Measurements from ENCODE around the gene MOV10.

Gene MOV10

DNA sequence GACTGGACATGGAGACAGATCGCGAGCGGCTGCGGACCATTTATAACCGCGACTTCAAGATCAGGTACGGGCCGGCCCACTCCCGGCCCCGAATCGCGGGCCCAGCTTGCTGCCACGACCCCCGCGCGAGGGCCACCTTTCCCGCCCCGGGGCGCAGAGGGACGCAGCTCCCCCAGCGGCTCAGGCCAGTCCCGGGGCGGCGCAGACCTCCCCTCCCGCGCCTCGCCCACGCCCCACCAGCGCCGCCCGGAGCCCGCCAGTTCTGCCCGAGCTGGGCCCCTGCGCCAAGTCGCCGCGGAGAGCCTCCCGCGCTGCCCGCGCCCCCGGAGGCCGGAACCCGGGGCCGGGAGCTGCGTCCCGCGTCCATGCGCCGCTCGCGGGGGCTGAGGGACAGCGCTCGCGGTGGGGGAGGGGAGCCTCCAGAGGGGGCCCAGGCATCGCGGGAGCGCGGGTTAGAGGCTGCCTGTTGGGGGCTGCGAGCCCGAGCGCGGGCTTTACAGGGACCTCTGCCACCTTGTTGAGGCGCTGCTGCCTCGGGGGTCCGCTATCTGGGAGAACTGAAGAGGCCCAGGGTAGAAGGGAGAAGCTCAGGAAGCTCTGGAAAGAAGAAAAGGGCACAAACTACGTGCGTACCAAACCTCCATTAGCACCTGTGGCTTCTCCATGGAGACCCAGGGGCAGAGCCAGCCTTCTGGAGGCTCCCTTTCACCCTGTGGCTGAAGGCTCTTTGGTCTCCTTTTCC is 698 bp downstream of the MOV10 start:
- peak in 45 of 56 donors; percentile 24 to 81 (median 63) for DNase-seq

GRCh38 chr1:112675728-112676381 is 1.4 kb downstream of the MOV10 start:
- no peak for DNase-seq

- no peak for DNase-seq
Observed at GRCh38 chr1:112676543-112676942, 2.1 kb downstream of the MOV10 start.

- no peak for DNase-seq
Observed at GRCh38 chr1:112677501-112677900, 3.0 kb downstream of the MOV10 start.

DNA sequence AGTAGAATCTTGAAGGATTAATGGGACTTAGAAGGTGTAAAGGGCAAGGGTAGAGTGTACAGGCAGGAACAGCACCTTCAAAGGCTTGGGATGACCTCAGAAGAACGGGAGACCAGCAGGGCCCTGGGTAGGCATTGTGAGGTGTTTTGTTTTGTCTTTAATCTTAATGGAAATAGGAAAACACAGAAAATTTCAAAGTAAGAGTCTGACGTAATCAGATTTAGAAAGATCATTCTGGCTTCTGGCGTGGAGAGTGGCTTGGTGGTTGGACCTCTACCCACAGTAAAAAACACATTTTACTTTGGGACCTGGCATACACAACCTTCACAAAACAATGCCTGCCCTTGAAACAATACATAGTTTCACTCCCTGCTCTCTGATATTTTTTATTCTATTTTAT is 4.1 kb downstream of the MOV10 start:
- no peak for DNase-seq

DNA sequence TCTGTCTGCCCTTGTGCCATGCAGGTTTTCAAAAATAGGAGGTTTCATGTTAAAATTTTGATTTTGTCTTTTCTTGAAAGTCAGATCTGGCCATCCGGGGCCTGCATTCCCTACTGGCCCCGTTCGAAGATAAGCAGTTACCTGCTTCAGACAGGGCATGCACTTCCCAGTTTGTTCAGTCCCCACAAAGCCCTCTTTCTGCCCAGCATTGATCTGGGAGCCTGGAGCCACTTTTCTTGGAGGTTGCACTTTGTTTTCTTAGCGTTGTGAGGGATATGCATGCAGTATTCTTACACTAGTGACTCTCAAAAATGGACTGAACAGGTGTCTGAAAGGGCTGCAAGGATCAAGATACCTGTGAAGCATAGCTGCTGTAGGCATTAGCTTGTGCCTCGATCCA is 11.5 kb downstream of the MOV10 start:
- DNase-seq, result no peak

- no peak for DNase-seq
Observed at GRCh38 chr1:112686417-112686816, 12.0 kb downstream of the MOV10 start.

DNA sequence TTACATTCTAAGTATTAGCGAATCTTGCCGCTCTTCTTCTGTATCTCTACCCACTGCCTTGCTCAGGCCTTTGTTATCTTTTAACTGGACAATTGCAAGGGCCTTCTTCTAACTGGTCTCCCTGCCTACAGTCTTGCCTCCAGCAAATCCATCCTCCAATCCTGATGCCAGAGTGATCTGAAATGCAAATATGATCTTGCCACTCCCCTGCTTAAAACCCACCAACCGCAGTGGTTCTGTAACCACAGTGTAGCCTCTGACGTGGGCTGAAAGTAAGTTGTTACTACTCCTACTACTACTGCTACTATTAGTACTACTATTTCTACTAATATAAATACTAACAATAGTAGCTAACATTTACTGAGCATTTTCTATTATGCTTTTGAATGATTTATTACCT is 12.4 kb downstream of the MOV10 start:
- DNase-seq, result no peak

- no peak for DNase-seq
Observed at GRCh38 chr1:112687361-112687760, 12.9 kb downstream of the MOV10 start.

DNA sequence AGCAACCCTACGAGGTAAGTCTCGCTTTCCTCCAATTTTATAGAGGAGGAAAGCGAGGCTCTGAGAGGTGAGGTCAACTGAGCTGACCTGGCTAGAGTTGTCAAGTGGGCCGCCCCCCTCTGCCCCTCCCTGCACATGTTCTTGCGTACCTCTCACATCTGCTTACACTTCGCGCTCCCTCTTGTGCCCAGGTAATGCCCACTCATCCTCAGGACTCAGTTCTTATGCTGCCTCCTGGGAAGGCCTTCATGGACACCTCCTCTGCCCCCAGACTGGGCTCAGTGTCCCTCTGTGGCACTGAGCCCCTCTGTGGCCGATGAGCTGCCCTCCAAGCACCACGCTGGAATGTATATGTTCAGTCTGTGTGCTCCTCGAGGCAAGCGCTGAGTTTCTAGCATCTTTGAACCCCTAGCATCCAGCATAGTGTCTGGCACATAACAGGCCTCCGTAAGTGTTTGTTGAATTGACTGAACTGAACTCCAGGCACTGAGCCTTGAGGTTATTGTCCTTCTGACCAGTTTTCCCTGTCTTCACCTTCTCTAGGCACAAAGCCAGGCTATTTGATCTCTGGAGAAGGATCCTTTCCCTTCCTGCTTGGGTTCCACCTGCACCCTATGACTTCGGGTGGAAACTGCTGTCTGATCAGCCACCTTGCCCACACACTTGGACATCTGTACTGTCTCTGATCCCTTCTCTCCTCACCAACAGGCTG is 13.5 kb downstream of the MOV10 start:
- DNase-seq, result no peak

DNA sequence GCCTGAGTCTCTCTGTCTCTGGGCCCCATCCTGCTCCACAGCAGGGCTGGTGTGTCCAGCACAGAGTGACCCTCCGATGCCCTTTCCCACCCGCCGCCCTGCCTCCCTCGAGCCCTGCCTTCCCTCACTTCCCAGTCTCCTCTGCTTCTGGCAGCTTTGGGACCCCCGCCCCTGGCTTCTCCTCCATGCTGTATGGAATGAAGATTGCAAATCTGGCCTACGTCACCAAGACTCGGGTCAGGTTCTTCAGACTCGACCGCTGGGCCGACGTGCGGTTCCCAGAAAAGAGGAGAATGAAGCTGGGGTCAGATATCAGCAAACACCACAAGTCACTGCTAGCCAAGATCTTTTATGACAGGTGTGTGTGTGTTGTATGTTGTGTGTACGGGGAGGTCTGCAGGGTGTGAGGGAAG is 14.3 kb downstream of the MOV10 start:
- DNase-seq, result no peak

DNA sequence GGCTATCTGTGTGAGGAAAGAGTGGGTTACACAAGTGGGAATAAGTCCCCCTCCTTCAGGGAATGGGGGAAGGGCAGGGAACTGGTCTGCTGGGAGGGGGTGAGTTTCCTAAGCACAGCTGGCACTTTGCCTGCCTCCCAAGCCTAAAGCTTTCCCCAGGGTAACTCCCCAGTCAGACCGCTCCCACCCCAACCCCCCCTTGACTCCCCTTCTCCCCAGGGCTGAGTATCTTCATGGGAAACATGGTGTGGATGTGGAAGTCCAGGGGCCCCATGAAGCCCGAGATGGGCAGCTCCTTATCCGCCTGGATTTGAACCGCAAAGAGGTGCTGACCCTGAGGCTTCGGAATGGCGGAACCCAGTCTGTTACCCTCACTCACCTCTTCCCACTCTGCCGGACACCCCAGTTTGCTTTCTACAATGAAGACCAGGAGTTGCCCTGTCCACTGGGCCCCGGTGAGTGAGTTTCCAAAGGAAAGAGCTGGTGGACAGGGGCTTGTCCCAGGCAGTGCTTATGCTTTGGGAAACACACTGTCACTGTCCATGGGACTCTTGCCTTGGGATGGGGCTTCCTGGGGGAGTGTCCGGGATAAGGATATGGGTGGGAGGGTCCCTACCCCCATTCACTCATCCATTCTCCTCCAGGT is 14.9 kb downstream of the MOV10 start:
- DNase-seq, result no peak

GRCh38 chr1:112689842-112690237 is 15.4 kb downstream of the MOV10 start:
- no peak for DNase-seq

- DNase-seq, result no peak
Observed at GRCh38 chr1:112692681-112693080, 18.2 kb downstream of the MOV10 start.

GRCh38 chr1:112693821-112694220 is 19.4 kb downstream of the MOV10 start:
- no peak for DNase-seq

GRCh38 chr1:112694363-112694929 is 20.0 kb downstream of the MOV10 start:
- DNase-seq, result no peak

DNA sequence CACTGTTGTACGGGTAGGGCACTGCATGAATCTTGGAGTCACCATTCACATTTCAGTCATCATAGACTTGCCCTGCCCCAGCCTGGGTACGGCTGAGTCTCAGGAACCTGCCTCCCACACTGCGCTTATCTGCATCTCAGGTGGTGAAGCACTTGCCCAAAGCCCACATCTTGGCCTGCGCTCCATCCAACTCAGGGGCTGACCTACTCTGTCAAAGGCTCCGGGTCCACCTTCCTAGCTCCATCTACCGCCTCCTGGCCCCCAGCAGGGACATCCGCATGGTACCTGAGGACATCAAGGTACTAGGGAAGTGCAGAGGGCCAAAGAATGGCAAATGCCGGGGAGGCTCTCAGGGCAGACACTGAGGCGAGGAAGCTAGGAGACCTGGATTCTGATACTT is 20.8 kb downstream of the MOV10 start:
- DNase-seq, result no peak

DNA sequence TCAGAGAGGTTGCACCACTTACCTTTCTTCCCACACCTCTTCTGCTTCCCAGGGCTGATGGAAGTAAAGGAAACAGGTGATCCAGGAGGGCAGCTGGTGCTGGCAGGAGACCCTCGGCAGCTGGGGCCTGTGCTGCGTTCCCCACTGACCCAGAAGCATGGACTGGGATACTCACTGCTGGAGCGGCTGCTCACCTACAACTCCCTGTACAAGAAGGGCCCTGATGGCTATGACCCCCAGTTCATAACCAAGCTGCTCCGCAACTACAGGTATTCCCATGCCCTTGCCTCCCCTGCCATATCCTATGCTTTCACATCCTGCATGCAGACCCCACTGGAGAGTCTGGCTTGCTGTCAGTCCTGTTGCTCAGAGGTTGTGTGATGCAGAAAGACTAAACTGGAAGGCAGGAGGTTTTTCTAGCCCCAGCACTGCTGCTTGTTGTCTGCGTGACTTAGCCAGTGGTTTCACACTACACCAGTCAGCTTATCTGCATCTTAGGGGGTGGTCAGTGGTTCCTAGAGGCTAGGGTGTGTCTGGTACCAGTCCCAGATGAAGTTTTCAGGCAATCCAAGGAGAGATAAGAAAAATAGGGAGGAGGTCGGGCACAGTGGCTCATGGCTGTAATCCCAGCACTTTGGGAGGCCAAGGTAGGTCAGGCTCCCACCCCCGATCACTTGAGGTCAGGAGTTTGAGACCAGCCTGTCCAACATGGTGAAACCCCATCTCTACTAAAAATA is 22.3 kb downstream of the MOV10 start:
- no peak for DNase-seq

GRCh38 chr1:112697781-112698201 is 23.3 kb downstream of the MOV10 start:
- DNase-seq, result no peak

DNA sequence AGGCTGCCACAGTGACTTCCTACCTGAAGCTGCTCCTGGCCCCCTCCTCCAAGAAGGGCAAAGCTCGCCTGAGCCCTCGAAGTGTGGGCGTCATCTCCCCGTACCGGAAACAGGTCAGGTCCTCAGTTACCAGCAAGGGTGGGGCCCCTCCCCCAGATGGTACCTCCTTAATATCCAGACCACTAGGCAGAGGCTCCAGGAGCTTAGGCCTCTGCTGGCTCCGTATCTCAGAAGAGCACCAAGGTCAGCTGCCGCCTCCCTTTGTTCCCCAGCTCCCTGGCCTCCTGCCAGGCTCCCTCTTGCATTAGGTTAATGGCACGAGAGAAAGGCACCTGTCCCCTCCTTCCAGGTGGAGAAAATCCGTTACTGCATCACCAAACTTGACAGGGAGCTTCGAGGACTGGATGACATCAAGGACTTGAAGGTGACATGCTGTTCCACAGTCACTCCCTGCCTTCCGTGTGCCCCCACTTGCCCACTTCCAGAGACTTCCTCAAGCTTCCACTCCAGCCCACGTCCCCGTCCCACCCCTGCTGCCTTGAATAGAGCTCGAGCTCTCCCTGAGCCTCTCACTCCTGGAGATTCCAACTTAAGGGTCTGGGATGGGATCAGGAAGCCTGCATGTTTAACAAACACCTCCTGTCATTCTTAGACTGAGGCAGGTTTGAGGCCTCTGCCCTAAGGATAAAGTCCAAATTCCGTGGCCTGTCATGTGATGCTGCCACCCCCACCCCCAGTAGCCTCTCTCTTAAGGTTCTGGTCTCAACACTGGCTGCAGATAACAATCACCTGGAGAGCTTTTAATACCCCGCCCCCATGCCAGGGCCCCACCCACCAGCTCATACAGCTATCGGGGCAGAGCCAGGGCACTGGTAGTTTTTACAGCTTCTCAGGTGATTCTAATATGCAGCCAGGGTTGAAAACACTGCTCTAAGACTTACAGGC is 24.2 kb downstream of the MOV10 start:
- DNase-seq, result no peak
